Transverse colon (tissue), 4 donors: Measurements from ENCODE around the gene SRRM1.

Experiments
- CTCF ChIP-seq, 5 experiments: fragments of 200-600 bp in 3 of 5; fragments of 450-650 bp in 2 of 5; sonication (generic) in 3 of 5; IDR thresholded peaks; 1 replicate in 2 of 5; 2 replicates in 3 of 5; pipeline ENCODE4 v1.5.1; 2016 to 2017; ENCODE audit warnings: antibody characterized with exemption in 5 of 5, inconsistent platforms in 3 of 5, mild to moderate bottlenecking in 2 of 5, moderate library complexity in 1 of 5
- EP300 ChIP-seq: sonication (generic); formaldehyde crosslinking; IDR thresholded peaks from one replicate; pipeline ENCODE4 v1.6.1; 2017; ENCODE audit warnings: antibody characterized with exemption, low read depth
- POLR2A ChIP-seq: fragments of 450-650 bp; IDR thresholded peaks from one replicate; pipeline ENCODE4 v1.6.1; 2016; ENCODE audit warnings: antibody characterized with exemption, mild to moderate bottlenecking, moderate library complexity
- POLR2AphosphoS5 ChIP-seq, 3 donors: sonication (generic); formaldehyde crosslinking; IDR thresholded peaks; one replicate each; pipeline ENCODE4 v1.6.1; 2016; ENCODE audit warnings: antibody characterized with exemption in 3 of 3

- TF ChIP-seq CTCF (IDR thresholded peaks at IDR 0.05) (no peak), POLR2A (no peak), EP300 (no peak), POLR2AphosphoS5 (IDR thresholded peaks at IDR 0.05) (no peak)
These were observed 20.9 kb upstream of the SRRM1 start for GRCh38 chr1:24622218-24622617.
